Measurements from ENCODE around the gene DOK1. TPM values are rescaled to one million over a fixed set of nuclear protein-coding genes. Genes with fewer than 3 reads are reported as not detected.
A peak's percentile ranks its signal among the peaks of the same experiment; 100 is the strongest.
"Not testable (repeated sequence)": the region's sequence is repeated elsewhere in the genome, so short reads cannot be mapped to it uniquely, and the experiment has no call there.

DOK1 gene
- total RNA-seq, 1 experiment from 2014 or later, result 13.6 TPM

GRCh38 chr2:74559912-74560311, 5.4 kb downstream of the DOK1 start:
- H3K36me3 ChIP-seq, result peaks cover 13% of the 10 kb centered on the region
- H3K27ac ChIP-seq, result no peak overlapping the region
- H3K9me3 ChIP-seq (replicated peaks), result no peaks in the 10 kb centered on the region
- peaks cover 16% of the 10 kb centered on the region for H3K4me1 ChIP-seq (replicated peaks)
- no peak overlapping the region for H3K4me3 ChIP-seq
- H3K27me3 ChIP-seq (replicated peaks), result no peaks in the 10 kb centered on the region
- DNase-seq (ENCODE audit: low read depth in 1 of 2, low spot score in 2 of 2), result no peak

GRCh38 chr2:74560591-74560990, 6.1 kb downstream of the DOK1 start:
- Histone ChIP-seq H3K36me3 (peaks cover 13% of the 10 kb centered on the region), H3K4me3 (no peak overlapping the region), H3K9me3 (replicated peaks) (no peaks in the 10 kb centered on the region), H3K27ac (no peak overlapping the region), H3K4me1 (replicated peaks) (peaks cover 10% of the 10 kb centered on the region), H3K27me3 (replicated peaks) (no peaks in the 10 kb centered on the region)
- DNase-seq (ENCODE audit: low read depth in 1 of 2, low spot score in 2 of 2), result no peak

- not testable (repeated sequence) for H3K27ac ChIP-seq; H3K27me3 ChIP-seq (replicated peaks); H3K9me3 ChIP-seq (replicated peaks); H3K36me3 ChIP-seq; DNase-seq (ENCODE audit: low read depth in 1 of 2, low spot score in 2 of 2); H3K4me1 ChIP-seq (replicated peaks); H3K4me3 ChIP-seq
Observed at GRCh38 chr2:74561022-74561421, 6.5 kb downstream of the DOK1 start.

GRCh38 chr2:74562126-74562775, 7.7 kb downstream of the DOK1 start:
- H3K36me3 ChIP-seq, result no peaks in the 10 kb centered on the region
- H3K4me1 ChIP-seq (replicated peaks), result peaks cover 13% of the 10 kb centered on the region
- DNase-seq (ENCODE audit: low read depth in 1 of 2, low spot score in 2 of 2), result no peak
- no peak overlapping the region for H3K27ac ChIP-seq
- no peak overlapping the region for H3K4me3 ChIP-seq
- H3K27me3 ChIP-seq (replicated peaks), result no peaks in the 10 kb centered on the region
- H3K9me3 ChIP-seq (replicated peaks), result no peaks in the 10 kb centered on the region

- Histone ChIP-seq H3K27me3 (replicated peaks) (no peaks in the 10 kb centered on the region), H3K9me3 (replicated peaks) (no peaks in the 10 kb centered on the region), H3K4me3 (no peak overlapping the region), H3K36me3 (no peaks in the 10 kb centered on the region), H3K27ac (no peak overlapping the region), H3K4me1 (replicated peaks) (peaks cover 27% of the 10 kb centered on the region)
- DNase-seq (ENCODE audit: low read depth in 1 of 2, low spot score in 2 of 2), result no peak
Observed at GRCh38 chr2:74564222-74564621, 9.7 kb downstream of the DOK1 start.

- H3K27me3 ChIP-seq (replicated peaks), result no peaks in the 10 kb centered on the region
- no peak for DNase-seq (ENCODE audit: low read depth in 1 of 2, low spot score in 2 of 2)
- peak overlapping the region; percentile 66; the same call in 1 of the 2 replicates for H3K27ac ChIP-seq
- no peaks in the 10 kb centered on the region for H3K36me3 ChIP-seq
- H3K4me3 ChIP-seq, result no peak overlapping the region
- peaks cover 22% of the 10 kb centered on the region for H3K4me1 ChIP-seq (replicated peaks)
- no peaks in the 10 kb centered on the region for H3K9me3 ChIP-seq (replicated peaks)
Observed at GRCh38 chr2:74566076-74566753, 11.7 kb downstream of the DOK1 start.

GRCh38 chr2:74566754-74567085, 12.2 kb downstream of the DOK1 start:
- H3K27me3 ChIP-seq (replicated peaks), result no peaks in the 10 kb centered on the region
- peak in 1 of 2 experiments; percentile 45 for DNase-seq (ENCODE audit: low read depth in 1 of 2, low spot score in 2 of 2)
- H3K9me3 ChIP-seq (replicated peaks), result no peaks in the 10 kb centered on the region
- peak overlapping the region; percentile 66 for H3K27ac ChIP-seq
- H3K4me1 ChIP-seq (replicated peaks), result peaks cover 22% of the 10 kb centered on the region
- H3K36me3 ChIP-seq, result no peaks in the 10 kb centered on the region
- H3K4me3 ChIP-seq, result no peak overlapping the region

GRCh38 chr2:74567881-74568280, 13.4 kb downstream of the DOK1 start:
- no peaks in the 10 kb centered on the region for H3K36me3 ChIP-seq
- H3K27me3 ChIP-seq (replicated peaks), result no peaks in the 10 kb centered on the region
- no peaks in the 10 kb centered on the region for H3K9me3 ChIP-seq (replicated peaks)
- peaks cover 22% of the 10 kb centered on the region for H3K4me1 ChIP-seq (replicated peaks)
- no peak overlapping the region for H3K4me3 ChIP-seq
- DNase-seq (ENCODE audit: low read depth in 1 of 2, low spot score in 2 of 2), result peak in 1 of 2 experiments; percentile 44
- peak overlapping the region; percentile 66 for H3K27ac ChIP-seq

- Histone ChIP-seq H3K36me3 (no peaks in the 10 kb centered on the region), H3K27ac (no peak overlapping the region), H3K27me3 (replicated peaks) (no peaks in the 10 kb centered on the region), H3K9me3 (replicated peaks) (no peaks in the 10 kb centered on the region), H3K4me3 (no peak overlapping the region), H3K4me1 (replicated peaks) (peaks cover 29% of the 10 kb centered on the region)
- no peak for DNase-seq (ENCODE audit: low read depth in 1 of 2, low spot score in 2 of 2)
Observed at GRCh38 chr2:74569686-74570085, 15.2 kb downstream of the DOK1 start.

- H3K27ac ChIP-seq, result no peak overlapping the region
- H3K4me1 ChIP-seq (replicated peaks), result peaks cover 36% of the 10 kb centered on the region
- H3K9me3 ChIP-seq (replicated peaks), result no peaks in the 10 kb centered on the region
- no peak overlapping the region for H3K4me3 ChIP-seq
- H3K36me3 ChIP-seq, result no peaks in the 10 kb centered on the region
- H3K27me3 ChIP-seq (replicated peaks), result no peaks in the 10 kb centered on the region
- no peak for DNase-seq (ENCODE audit: low read depth in 1 of 2, low spot score in 2 of 2)
Observed at GRCh38 chr2:74571058-74571457, 16.5 kb downstream of the DOK1 start.

- Histone ChIP-seq H3K9me3 (replicated peaks) (no peaks in the 10 kb centered on the region), H3K4me3 (no peak overlapping the region), H3K27me3 (replicated peaks) (no peaks in the 10 kb centered on the region), H3K27ac (no peak overlapping the region), H3K4me1 (replicated peaks) (peaks cover 40% of the 10 kb centered on the region), H3K36me3 (no peaks in the 10 kb centered on the region)
- DNase-seq (ENCODE audit: low read depth in 1 of 2, low spot score in 2 of 2), result no peak
Observed at GRCh38 chr2:74572178-74572925, 17.8 kb downstream of the DOK1 start.

- Histone ChIP-seq H3K36me3 (no peaks in the 10 kb centered on the region), H3K9me3 (replicated peaks) (no peaks in the 10 kb centered on the region), H3K27me3 (replicated peaks) (no peaks in the 10 kb centered on the region), H3K4me3 (no peak overlapping the region), H3K4me1 (replicated peaks) (peaks cover 27% of the 10 kb centered on the region), H3K27ac (no peak overlapping the region)
- DNase-seq (ENCODE audit: low read depth in 1 of 2, low spot score in 2 of 2), result no peak
Observed at GRCh38 chr2:74573747-74574562, 19.4 kb downstream of the DOK1 start.

- Histone ChIP-seq H3K9me3 (replicated peaks) (no peaks in the 10 kb centered on the region), H3K36me3 (no peaks in the 10 kb centered on the region), H3K4me1 (replicated peaks) (peaks cover 27% of the 10 kb centered on the region), H3K27ac (no peak overlapping the region), H3K27me3 (replicated peaks) (no peaks in the 10 kb centered on the region), H3K4me3 (no peak overlapping the region)
- DNase-seq (ENCODE audit: low read depth in 1 of 2, low spot score in 2 of 2), result no peak
Observed at GRCh38 chr2:74575320-74575719, 20.8 kb downstream of the DOK1 start.
